Measurements from ENCODE around the gene WNT1.

The WNT1 gene

DNA sequence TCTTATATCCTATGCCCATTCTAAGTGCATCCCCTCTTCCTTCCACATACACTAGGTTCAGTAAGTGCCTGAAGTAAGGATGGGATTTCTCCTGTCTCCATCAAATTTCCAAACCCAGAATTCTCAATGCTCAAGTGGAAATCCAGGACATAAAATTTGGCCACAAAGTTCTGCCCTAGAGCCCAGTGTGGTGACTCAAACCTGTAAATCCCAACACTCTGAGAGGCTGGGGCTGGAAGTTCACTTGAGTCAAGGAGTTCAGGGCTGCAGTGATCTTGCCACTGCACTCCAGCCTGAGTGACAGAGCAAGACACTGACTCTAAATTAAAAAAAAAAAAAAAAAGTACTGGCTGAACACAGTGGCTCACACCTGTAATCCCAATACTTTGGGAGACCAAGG lies 16.3 kb upstream of the WNT1 start:
- Histone ChIP-seq H3K27me3 (replicated peaks; ENCODE audit: insufficient read depth, low read length) (no peaks in the 10 kb centered on the region), H3K79me2 (ENCODE audit: low read length) (peaks cover 4% of the 10 kb centered on the region), H3K4me2 (ENCODE audit: low read depth, low read length) (no peak overlapping the region), H3K27ac (ENCODE audit: low read length) (no peak overlapping the region), H3K9me3 (replicated peaks; ENCODE audit: insufficient read depth, low read length) (no peaks in the 10 kb centered on the region), H3K9me2 (replicated peaks; ENCODE audit: insufficient read depth, low read length) (no peaks in the 10 kb centered on the region), H3K4me1 (ENCODE audit: low read length) (peaks cover 28% of the 10 kb centered on the region), H2AFZ (ENCODE audit: low read length) (no peak overlapping the region), H3K36me3 (replicated peaks; ENCODE audit: insufficient read depth, low read length) (no peaks in the 10 kb centered on the region), H3K9ac (ENCODE audit: low read length) (no peak overlapping the region), H4K20me1 (ENCODE audit: insufficient read depth, low read length) (no peaks in the 10 kb centered on the region), H3F3A (ENCODE audit: insufficient read depth, low read length) (no peaks in the 10 kb centered on the region; the same call in 1 of the 2 replicates), H3K4me3 (ENCODE audit: low read length) (no peak overlapping the region)
- TF ChIP-seq EZH2phosphoT487 (IDR thresholded peaks at IDR 0.05; ENCODE audit: low read length) (no peak), EZH2 (optimal IDR thresholded peaks at IDR 0.05; ENCODE audit: low read depth, low read length) (no peak)
- TF ChIP-seq, protein P1, sequence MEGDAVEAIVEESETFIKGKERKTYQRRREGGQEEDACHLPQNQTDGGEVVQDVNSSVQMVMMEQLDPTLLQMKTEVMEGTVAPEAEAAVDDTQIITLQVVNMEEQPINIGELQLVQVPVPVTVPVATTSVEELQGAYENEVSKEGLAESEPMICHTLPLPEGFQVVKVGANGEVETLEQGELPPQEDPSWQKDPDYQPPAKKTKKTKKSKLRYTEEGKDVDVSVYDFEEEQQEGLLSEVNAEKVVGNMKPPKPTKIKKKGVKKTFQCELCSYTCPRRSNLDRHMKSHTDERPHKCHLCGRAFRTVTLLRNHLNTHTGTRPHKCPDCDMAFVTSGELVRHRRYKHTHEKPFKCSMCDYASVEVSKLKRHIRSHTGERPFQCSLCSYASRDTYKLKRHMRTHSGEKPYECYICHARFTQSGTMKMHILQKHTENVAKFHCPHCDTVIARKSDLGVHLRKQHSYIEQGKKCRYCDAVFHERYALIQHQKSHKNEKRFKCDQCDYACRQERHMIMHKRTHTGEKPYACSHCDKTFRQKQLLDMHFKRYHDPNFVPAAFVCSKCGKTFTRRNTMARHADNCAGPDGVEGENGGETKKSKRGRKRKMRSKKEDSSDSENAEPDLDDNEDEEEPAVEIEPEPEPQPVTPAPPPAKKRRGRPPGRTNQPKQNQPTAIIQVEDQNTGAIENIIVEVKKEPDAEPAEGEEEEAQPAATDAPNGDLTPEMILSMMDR (IDR thresholded peaks at IDR 0.05; ENCODE audit: low read length) = no peak
- DNase-seq = no peak

DNA sequence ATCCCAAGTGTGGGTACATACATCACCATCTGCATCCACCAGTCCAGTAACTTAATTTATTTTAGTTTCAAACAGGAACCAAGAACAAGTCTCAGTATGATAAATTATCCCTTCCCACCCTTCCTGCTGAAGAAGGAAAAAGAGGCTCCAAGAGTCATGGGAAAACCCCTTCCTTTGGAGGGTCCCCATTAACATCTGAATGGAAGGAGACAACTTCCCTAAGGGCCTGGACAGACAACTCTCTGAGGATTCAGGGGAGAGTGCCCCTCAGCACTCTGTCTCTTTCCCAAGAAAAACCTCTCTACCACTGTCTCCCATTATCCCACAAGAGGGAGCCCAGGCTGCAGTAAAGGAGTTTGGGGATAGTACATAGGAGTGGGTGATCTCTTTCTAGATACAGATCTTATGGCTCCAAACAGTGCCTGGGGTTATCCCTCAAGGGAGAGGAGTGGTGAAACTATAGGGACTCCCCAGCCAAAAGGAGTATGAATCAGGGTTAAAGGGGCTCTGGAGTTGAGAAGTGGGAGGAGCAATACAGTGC lies 12.8 kb upstream of the WNT1 start:
- no peaks in the 10 kb centered on the region for H3K9me3 ChIP-seq (replicated peaks; ENCODE audit: insufficient read depth, low read length)
- H3K9ac ChIP-seq (ENCODE audit: low read length) = no peak overlapping the region
- no peaks in the 10 kb centered on the region for H3K9me2 ChIP-seq (replicated peaks; ENCODE audit: insufficient read depth, low read length)
- DNase-seq = no peak
- H3K36me3 ChIP-seq (replicated peaks; ENCODE audit: insufficient read depth, low read length) = no peaks in the 10 kb centered on the region
- H3K4me3 ChIP-seq (ENCODE audit: low read length) = no peak overlapping the region
- no peak overlapping the region for H2AFZ ChIP-seq (ENCODE audit: low read length)
- TF ChIP-seq EZH2 (optimal IDR thresholded peaks at IDR 0.05; ENCODE audit: low read depth, low read length) = no peak
- TF ChIP-seq, protein P1 (IDR thresholded peaks at IDR 0.05; ENCODE audit: low read length) = 0 out of 2 replicates have a peak, but pooled peaks have one; percentile 3
- no peaks in the 10 kb centered on the region for H4K20me1 ChIP-seq (ENCODE audit: insufficient read depth, low read length)
- H3F3A ChIP-seq (ENCODE audit: insufficient read depth, low read length) = no peaks in the 10 kb centered on the region
- peaks cover 27% of the 10 kb centered on the region for H3K4me1 ChIP-seq (ENCODE audit: low read length)
- no peaks in the 10 kb centered on the region for H3K79me2 ChIP-seq (ENCODE audit: low read length)
- H3K4me2 ChIP-seq (ENCODE audit: low read depth, low read length) = no peak overlapping the region
- no peak overlapping the region for H3K27ac ChIP-seq (ENCODE audit: low read length)
- H3K27me3 ChIP-seq (replicated peaks; ENCODE audit: insufficient read depth, low read length) = peaks cover 4% of the 10 kb centered on the region

DNA sequence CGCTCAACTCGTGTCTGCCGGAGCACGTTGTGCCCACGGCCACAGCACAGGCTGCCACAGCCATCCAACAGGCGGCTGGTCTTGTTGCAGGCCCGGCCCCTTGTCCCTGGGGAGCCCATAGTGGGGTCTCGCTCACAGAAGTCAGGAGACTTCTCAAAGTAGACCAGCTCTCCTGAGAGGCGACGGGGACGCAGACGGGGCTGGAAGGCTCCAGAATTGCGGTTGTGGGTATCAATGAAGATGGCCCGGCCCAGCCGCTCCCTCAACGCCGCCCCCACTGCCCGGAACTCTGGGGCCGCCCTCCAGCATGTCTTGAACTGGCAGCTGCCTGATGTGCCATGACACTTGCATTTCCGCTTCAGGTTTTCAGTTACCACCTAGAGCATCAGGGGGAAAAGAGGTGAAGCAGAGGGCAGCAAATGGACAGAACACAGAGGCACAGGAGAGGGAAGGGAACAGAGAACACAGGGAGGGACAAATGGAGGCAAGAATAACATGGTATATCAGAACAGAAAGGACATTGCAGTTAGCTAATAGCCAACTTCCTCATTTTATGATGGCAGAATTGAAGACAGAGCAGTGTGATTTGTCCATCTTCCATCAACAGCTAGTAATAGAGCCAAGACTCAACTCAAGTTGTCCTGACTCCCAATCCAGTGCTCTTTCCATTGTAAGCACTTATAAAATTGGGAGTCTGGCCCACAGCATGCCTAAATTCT lies 11.8 kb upstream of the WNT1 start:
- Histone ChIP-seq H2AFZ (ENCODE audit: low read length) (peak overlapping the region; percentile 65), H3K9me3 (replicated peaks; ENCODE audit: insufficient read depth, low read length) (no peaks in the 10 kb centered on the region), H3K9me2 (replicated peaks; ENCODE audit: insufficient read depth, low read length) (no peaks in the 10 kb centered on the region), H4K20me1 (ENCODE audit: insufficient read depth, low read length) (no peaks in the 10 kb centered on the region), H3K4me2 (ENCODE audit: low read depth, low read length) (peak overlapping the region; percentile 15), H3K27me3 (replicated peaks; ENCODE audit: insufficient read depth, low read length) (peaks cover 14% of the 10 kb centered on the region), H3K4me1 (ENCODE audit: low read length) (peaks cover 27% of the 10 kb centered on the region), H3K27ac (ENCODE audit: low read length) (peak overlapping the region; percentile 0; the same call in 1 of the 2 replicates), H3K4me3 (ENCODE audit: low read length) (0 out of 2 replicates have a peak overlapping the region, but pooled peaks have one; percentile 9), H3K79me2 (ENCODE audit: low read length) (no peaks in the 10 kb centered on the region), H3K36me3 (replicated peaks; ENCODE audit: insufficient read depth, low read length) (no peaks in the 10 kb centered on the region), H3K9ac (ENCODE audit: low read length) (no peak overlapping the region), H3F3A (ENCODE audit: insufficient read depth, low read length) (no peaks in the 10 kb centered on the region)
- TF ChIP-seq EZH2 (optimal IDR thresholded peaks at IDR 0.05; ENCODE audit: low read depth, low read length) = no peak
- no peak for TF ChIP-seq EZH2phosphoT487 (IDR thresholded peaks at IDR 0.05; ENCODE audit: low read length)
- TF ChIP-seq, protein P1 (IDR thresholded peaks at IDR 0.05; ENCODE audit: low read length) = no peak
- peak; percentile 73 for DNase-seq
